Omental fat pad (tissue), 4 donors: ENCODE data around the gene TTC19. TPM values are rescaled to one million over a fixed set of nuclear protein-coding genes. Genes with fewer than 3 reads are reported as not detected.

Source experiments
- ATAC-seq: fragments of 150-250 bp; one replicate; pipeline ENCODE4 v1.9.1; 2016; ENCODE audit warnings: mild to moderate bottlenecking, moderate library complexity; ENCODE audit not compliant: low FRiP score
- DNase-seq: peaks from one replicate; pipeline ENCODE4 v3.0.0-alpha.2; 2019; ENCODE audit warnings: low spot score
- CTCF ChIP-seq, 3 donors: fragments of 450-650 bp; IDR thresholded peaks; one replicate each; pipeline ENCODE4 v1.5.1; 2016 to 2017; ENCODE audit warnings: antibody characterized with exemption in 3 of 3, mild to moderate bottlenecking in 3 of 3, moderate library complexity in 2 of 3
- total RNA-seq, 4 donors: library from RNA; depleted of rRNA; stranded (reverse); fragments of >200 nt; gene quantifications; one replicate each; pipeline ENCODE4 v1.1.0, GENCODE V29; 2016

TTC19 gene
- total RNA-seq, 4 donors from 2014 or later = 42.4 to 72.7 (median 56.8) TPM

DNA sequence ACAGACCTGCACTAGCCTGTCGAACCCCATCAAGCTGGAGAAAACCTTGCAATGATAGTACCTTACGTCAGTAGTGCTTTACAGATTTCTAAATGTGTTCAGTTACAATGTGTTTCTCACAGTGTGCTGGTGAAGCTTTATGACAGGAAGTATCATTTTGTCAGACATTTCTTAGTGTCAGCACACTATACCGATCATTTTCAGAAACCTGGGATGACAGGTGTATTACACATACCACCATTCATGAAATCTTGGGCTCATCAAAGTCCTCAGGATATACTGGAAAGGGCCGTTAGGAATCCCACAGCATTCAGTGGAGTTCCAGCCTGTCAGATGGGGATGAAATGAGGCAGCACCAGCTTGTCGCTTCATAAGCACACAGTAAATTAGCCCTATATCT, 27.3 kb downstream of the TTC19 start:
- no peak for TF ChIP-seq CTCF (IDR thresholded peaks at IDR 0.05)
- ATAC-seq (no peak), DNase-seq (no peak)

- ATAC-seq (peak; percentile 95), DNase-seq (no peak)
- TF ChIP-seq CTCF (IDR thresholded peaks at IDR 0.05) = no peak
Measured at GRCh38 chr17:16027708-16028584, 28.3 kb downstream of the TTC19 start.

DNA sequence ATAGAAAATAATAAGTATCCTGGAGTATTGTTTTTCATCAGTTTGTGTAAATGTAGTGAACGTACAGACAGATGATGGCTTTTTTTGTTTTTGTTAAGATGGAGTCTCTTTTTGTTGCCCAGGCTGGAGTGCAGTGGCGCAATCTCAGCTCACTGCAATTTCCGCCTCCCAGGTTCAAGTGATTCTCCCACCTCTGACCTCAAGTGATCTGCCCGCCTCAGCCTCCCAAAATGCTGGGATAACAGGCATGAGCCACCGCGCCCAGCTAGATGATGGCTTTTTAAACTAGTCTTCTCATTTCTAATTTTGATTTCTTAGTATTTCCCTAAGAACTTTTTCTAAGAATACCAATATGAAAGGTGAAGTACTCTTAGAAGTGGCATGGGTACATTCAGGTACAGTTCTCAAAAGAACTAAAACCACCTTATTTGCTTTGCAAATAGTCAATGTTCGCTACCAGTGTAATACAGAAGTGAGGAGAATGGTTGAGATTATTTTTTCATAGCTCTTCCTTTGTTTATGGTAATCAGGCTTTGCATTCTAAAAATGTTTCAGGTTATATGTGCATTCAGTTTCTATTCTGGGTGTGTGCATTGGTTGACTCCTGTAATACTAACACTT, 34.2 kb downstream of the TTC19 start:
- no peak for ATAC-seq

DNA sequence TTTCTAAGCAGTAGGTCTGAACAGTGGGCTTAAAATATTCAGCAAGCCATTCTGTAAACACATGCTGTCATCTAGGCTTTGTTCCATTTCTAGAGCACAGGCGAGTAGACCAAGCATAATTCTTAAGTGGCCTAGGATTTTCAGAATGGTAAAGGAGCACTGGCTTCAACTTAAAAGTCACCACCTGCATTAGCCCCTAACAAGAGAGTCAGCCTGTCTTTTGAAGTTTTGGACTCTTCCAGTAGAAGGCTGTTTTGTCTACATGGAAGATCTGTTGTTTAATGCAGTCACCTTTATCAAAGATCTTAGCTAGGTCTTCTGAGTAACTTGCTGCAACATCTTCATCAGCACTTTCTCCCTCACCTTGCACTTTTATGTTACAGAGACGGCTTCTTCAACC, 36.6 kb downstream of the TTC19 start:
- no peak for TF ChIP-seq CTCF (IDR thresholded peaks at IDR 0.05)
- ATAC-seq (no peak), DNase-seq (no peak)

More for the DNA sequence above, 34.2 kb downstream of the TTC19 start:
- no peak for TF ChIP-seq CTCF (IDR thresholded peaks at IDR 0.05)
- no peak for DNase-seq

GRCh38 chr17:16037636-16038035, 38.0 kb downstream of the TTC19 start:
- no peak for DNase-seq
- ATAC-seq = no peak
- no peak for TF ChIP-seq CTCF (IDR thresholded peaks at IDR 0.05)

DNA sequence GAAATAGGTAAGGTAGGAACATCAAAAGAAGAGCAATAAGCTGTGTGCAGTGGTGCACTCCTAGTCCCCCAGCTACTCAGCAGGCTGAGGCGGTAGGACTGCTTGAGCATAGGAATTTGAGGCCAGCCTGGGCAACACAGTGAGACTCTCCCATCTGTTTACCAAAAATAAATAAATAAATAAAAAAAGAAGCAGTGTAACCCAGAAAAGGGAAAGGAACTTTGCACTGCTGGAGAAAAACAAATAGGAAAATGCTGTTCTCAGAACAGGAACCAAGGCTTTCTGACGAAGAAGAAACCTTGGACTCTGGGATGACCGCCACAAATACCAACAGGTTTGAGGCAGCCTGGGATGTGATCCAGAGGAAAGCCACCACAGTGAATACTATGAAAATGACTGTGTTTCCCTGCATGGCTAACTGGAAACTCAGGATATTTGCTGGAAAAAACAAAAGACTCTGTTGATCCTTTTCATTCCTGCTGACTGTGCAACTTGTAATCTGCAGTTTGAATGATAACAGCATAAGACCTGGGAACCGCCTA, 41.2 kb downstream of the TTC19 start:
- no peak for TF ChIP-seq CTCF (IDR thresholded peaks at IDR 0.05)
- ATAC-seq (no peak), DNase-seq (no peak)
